Measurements from ENCODE around the gene SETD1A. TPM values are rescaled to one million over a fixed set of nuclear protein-coding genes. Genes with fewer than 3 reads are reported as not detected.

Gene SETD1A
- total RNA-seq, 1 donor from 2014 or later = 7.4 TPM

GRCh38 chr16:30942426-30942806 is 15.1 kb upstream of the SETD1A start:
- no peak for TF ChIP-seq CTCF (IDR thresholded peaks at IDR 0.05; ENCODE audit: borderline replicate concordance)
- Histone ChIP-seq H3K36me3 (peaks cover 24% of the 10 kb centered on the region), H3K9me3 (replicated peaks) (no peaks in the 10 kb centered on the region), H3K27ac (replicated peaks) (peak overlapping the region; percentile 28), H3K4me3 (no peak overlapping the region), H3K27me3 (ENCODE audit: low read depth) (no peaks in the 10 kb centered on the region), H3K4me1 (peaks cover 21% of the 10 kb centered on the region)
- no peak for DNase-seq
- intact Hi-C loops (cut with micrococcal nuclease) = no loop called here

GRCh38 chr16:30944352-30944751 is 13.2 kb upstream of the SETD1A start:
- no peaks in the 10 kb centered on the region for H3K9me3 ChIP-seq (replicated peaks)
- intact Hi-C loops (cut with micrococcal nuclease) = no loop called here
- peaks cover 24% of the 10 kb centered on the region for H3K36me3 ChIP-seq
- H3K4me1 ChIP-seq = peaks cover 27% of the 10 kb centered on the region
- DNase-seq = no peak
- no peaks in the 10 kb centered on the region for H3K27me3 ChIP-seq (ENCODE audit: low read depth)
- TF ChIP-seq CTCF (IDR thresholded peaks at IDR 0.05; ENCODE audit: borderline replicate concordance) = no peak
- H3K27ac ChIP-seq (replicated peaks) = no peak overlapping the region
- H3K4me3 ChIP-seq = no peak overlapping the region

- intact Hi-C loops (cut with micrococcal nuclease) = no loop called here
- Histone ChIP-seq H3K27ac (replicated peaks) (no peak overlapping the region), H3K9me3 (replicated peaks) (no peaks in the 10 kb centered on the region), H3K4me1 (peaks cover 47% of the 10 kb centered on the region), H3K4me3 (no peak overlapping the region), H3K27me3 (ENCODE audit: low read depth) (no peaks in the 10 kb centered on the region), H3K36me3 (peaks cover 17% of the 10 kb centered on the region)
- no peak for DNase-seq
- TF ChIP-seq CTCF (IDR thresholded peaks at IDR 0.05; ENCODE audit: borderline replicate concordance) = no peak
Measured at GRCh38 chr16:30946671-30947540, 10.6 kb upstream of the SETD1A start.

GRCh38 chr16:30947541-30947858 is 10.1 kb upstream of the SETD1A start:
- Histone ChIP-seq H3K36me3 (peaks cover 14% of the 10 kb centered on the region), H3K27ac (replicated peaks) (no peak overlapping the region), H3K4me1 (peaks cover 47% of the 10 kb centered on the region), H3K27me3 (ENCODE audit: low read depth) (no peaks in the 10 kb centered on the region), H3K4me3 (no peak overlapping the region), H3K9me3 (replicated peaks) (no peaks in the 10 kb centered on the region)
- TF ChIP-seq CTCF (IDR thresholded peaks at IDR 0.05; ENCODE audit: borderline replicate concordance) = no peak
- intact Hi-C loops (cut with micrococcal nuclease) = no loop called here
- no peak for DNase-seq

- TF ChIP-seq CTCF (IDR thresholded peaks at IDR 0.05; ENCODE audit: borderline replicate concordance) = no peak
- Histone ChIP-seq H3K9me3 (replicated peaks) (no peaks in the 10 kb centered on the region), H3K4me1 (peaks cover 49% of the 10 kb centered on the region), H3K4me3 (peak overlapping the region; percentile 100), H3K27me3 (ENCODE audit: low read depth) (no peaks in the 10 kb centered on the region), H3K27ac (replicated peaks) (peak overlapping the region; percentile 98), H3K36me3 (peaks cover 9% of the 10 kb centered on the region)
- intact Hi-C loops (cut with micrococcal nuclease) = no loop called here
- peak; percentile 83 for DNase-seq
Measured at GRCh38 chr16:30947859-30948666, 9.5 kb upstream of the SETD1A start.
